ENCODE results near the gene FAM180B.

FAM180B gene

GRCh38 chr11:47569646-47570045, 16.8 kb upstream of the FAM180B start:
- no peak for DNase-seq

- DNase-seq = no peak
These were observed 15.7 kb upstream of the FAM180B start for GRCh38 chr11:47570651-47571356.

GRCh38 chr11:47571357-47571729, 15.1 kb upstream of the FAM180B start:
- DNase-seq = no peak

GRCh38 chr11:47571895-47572294, 14.6 kb upstream of the FAM180B start:
- DNase-seq = no peak

GRCh38 chr11:47572715-47573255, 13.7 kb upstream of the FAM180B start:
- no peak for DNase-seq

- no peak for DNase-seq
These were observed 13.2 kb upstream of the FAM180B start for GRCh38 chr11:47573321-47573720.

GRCh38 chr11:47577460-47578041, 8.9 kb upstream of the FAM180B start:
- DNase-seq = no peak

GRCh38 chr11:47578524-47579494, 7.7 kb upstream of the FAM180B start, which contains the start of the genes KBTBD4 and NDUFS3:
Gene KBTBD4, minus strand, starts transcription at chr11:47578970. Its CDS starts 19 bp downstream, at chr11:47578951.
Gene NDUFS3, plus strand, starts transcription at chr11:47579074. Its CDS starts 18 bp downstream, at chr11:47579092.
- peak; percentile 87 for DNase-seq

- no peak for DNase-seq
These were observed 2.6 kb upstream of the FAM180B start for GRCh38 chr11:47583844-47584243.

GRCh38 chr11:47587039-47587716, 700 bp downstream of the FAM180B start:
- no peak for DNase-seq

- DNase-seq = no peak
These were observed 1.3 kb downstream of the FAM180B start for GRCh38 chr11:47587723-47588326.

- DNase-seq = no peak
These were observed 2.6 kb downstream of the FAM180B start for GRCh38 chr11:47589118-47589517.

- DNase-seq = no peak
These were observed 3.1 kb downstream of the FAM180B start for GRCh38 chr11:47589584-47589976.

GRCh38 chr11:47589977-47590861, 3.7 kb downstream of the FAM180B start:
- no peak for DNase-seq

GRCh38 chr11:47591764-47592163, 5.3 kb downstream of the FAM180B start:
- no peak for DNase-seq

GRCh38 chr11:47592251-47592650, 5.8 kb downstream of the FAM180B start:
- no peak for DNase-seq

- DNase-seq = no peak
These were observed 6.5 kb downstream of the FAM180B start for GRCh38 chr11:47592970-47593369.

GRCh38 chr11:47593492-47593933, 7.0 kb downstream of the FAM180B start:
- no peak for DNase-seq

GRCh38 chr11:47593934-47594855, 7.7 kb downstream of the FAM180B start, which contains the start of gene C1QTNF4:
Gene C1QTNF4, minus strand, starts transcription at chr11:47594411. Its CDS starts 3,601 bp downstream, at chr11:47590810.
- no peak for DNase-seq

- no peak for DNase-seq
These were observed 8.6 kb downstream of the FAM180B start for GRCh38 chr11:47595029-47595428.

Data from CD4-positive, alpha-beta T cell treated with Interleukin-6 for 4 hours (primary cell).